ENCODE data around the gene CNTNAP5.

- TF ChIP-seq CTCF (IDR thresholded peaks at IDR 0.05; ENCODE audit: poor library complexity) (no peak), EZH2 (IDR thresholded peaks at IDR 0.05; ENCODE audit: borderline replicate concordance) (no peak), EZH2phosphoT487 (IDR thresholded peaks at IDR 0.05; ENCODE audit: low read depth, severe bottlenecking, unreplicated experiment) (no peak)
Measured at GRCh38 chr2:124039032-124039431, 13.9 kb downstream of the CNTNAP5 start.
